ENCODE data around the gene FYB1. TPM values are rescaled to one million over a fixed set of nuclear protein-coding genes. Genes with fewer than 3 reads are reported as not detected.

The FYB1 gene
- total RNA-seq, 1 donor from 2014 or later = 45.0 TPM

DNA sequence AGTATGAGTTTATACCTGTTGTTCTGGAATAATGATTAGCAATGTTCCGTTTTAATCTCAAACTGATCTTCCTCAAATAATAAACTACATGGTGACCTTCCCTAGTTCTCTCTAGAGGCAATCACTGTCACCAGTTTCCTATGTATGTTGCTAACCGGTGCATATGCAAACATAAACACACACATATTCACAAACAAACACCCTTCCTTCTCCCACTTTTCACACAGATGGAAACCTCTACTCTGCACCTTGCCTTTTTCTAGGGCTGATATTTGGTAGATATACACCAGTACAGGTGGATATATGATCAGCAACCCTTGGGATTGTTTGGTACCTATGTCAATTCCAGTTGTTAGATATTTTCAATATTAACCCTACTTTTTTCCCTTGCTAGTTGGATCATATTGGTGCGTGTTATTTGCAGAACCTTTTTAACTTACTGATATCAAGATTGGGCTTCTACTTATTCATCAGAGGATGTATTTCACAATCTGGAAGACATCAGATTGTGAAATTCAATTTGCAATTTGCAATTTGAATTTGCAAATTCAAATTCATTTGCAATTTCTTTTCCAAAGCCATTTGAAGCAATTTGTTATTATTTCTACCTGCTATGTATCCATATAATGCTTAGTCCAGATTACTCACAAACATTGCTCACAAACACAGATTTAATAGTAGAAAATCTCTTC lies 12.6 kb downstream of the FYB1 start:
- no peaks in the 10 kb centered on the region for H3K27me3 ChIP-seq
- DNase-seq (no peak), ATAC-seq (no peak)
- intact Hi-C loops (cut with DNase I) = no loop called here
- no peaks in the 10 kb centered on the region for H3K9me3 ChIP-seq
- TF ChIP-seq CTCF (IDR thresholded peaks at IDR 0.05) = no peak
- no peak overlapping the region for H3K27ac ChIP-seq
- no peak overlapping the region for H3K4me3 ChIP-seq
- H3K36me3 ChIP-seq = no peaks in the 10 kb centered on the region
- H3K4me1 ChIP-seq = peaks cover 6% of the 10 kb centered on the region

DNA sequence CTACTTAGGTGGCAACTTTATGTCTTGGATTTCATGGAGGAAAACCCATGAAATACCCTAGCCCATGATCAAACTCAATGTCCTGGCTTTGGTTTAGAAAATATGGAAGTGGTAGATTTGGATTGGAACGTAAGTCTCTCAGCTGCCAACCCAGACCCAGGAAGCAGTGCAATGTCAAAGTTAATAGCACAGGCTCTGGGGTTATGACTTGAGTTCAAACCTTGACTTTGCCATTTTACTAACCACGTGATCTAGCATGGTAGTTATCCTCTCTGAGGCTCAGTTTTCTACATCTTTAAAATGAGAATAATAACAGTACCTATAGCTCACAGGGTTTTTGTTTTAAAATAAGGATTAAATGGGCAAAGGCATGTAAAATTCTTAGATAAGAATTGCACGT lies 13.8 kb downstream of the FYB1 start:
- H3K9me3 ChIP-seq = no peaks in the 10 kb centered on the region
- no peaks in the 10 kb centered on the region for H3K36me3 ChIP-seq
- H3K27me3 ChIP-seq = no peaks in the 10 kb centered on the region
- no peak overlapping the region for H3K27ac ChIP-seq
- H3K4me3 ChIP-seq = no peak overlapping the region
- peaks cover 6% of the 10 kb centered on the region for H3K4me1 ChIP-seq
- TF ChIP-seq CTCF (IDR thresholded peaks at IDR 0.05) = no peak
- ATAC-seq (no peak), DNase-seq (no peak)
- intact Hi-C loops (cut with DNase I) = no loop called here

DNA sequence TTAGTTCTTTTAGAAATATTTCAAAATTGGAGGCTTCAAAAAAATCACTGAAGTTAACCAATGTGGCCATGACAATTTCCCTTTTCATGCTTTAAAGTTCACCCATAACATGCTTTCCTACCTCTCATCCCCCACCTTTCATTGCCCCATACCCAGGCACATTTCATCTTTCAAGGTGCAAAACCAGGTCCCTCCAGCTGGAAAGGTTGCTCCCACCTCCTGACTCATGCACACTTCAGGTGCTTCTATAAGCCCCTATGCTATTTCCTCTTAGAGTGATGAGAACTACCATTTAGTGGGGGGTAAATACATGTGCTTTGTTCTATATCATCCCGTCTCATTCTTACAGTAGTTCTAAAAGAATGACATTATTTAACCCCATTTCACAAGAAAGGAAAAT lies 15.4 kb downstream of the FYB1 start:
- H3K4me3 ChIP-seq = no peak overlapping the region
- intact Hi-C loops (cut with DNase I) = no loop called here
- DNase-seq (no peak), ATAC-seq (no peak)
- no peak for TF ChIP-seq CTCF (IDR thresholded peaks at IDR 0.05)
- peaks cover 6% of the 10 kb centered on the region for H3K4me1 ChIP-seq
- no peaks in the 10 kb centered on the region for H3K27me3 ChIP-seq
- no peaks in the 10 kb centered on the region for H3K9me3 ChIP-seq
- H3K36me3 ChIP-seq = no peaks in the 10 kb centered on the region
- peak overlapping the region; percentile 51 for H3K27ac ChIP-seq

GRCh38 chr5:39203275-39203922 lies 16.0 kb downstream of the FYB1 start:
- Histone ChIP-seq H3K27me3 (no peaks in the 10 kb centered on the region), H3K4me3 (peak overlapping the region; percentile 32), H3K36me3 (no peaks in the 10 kb centered on the region), H3K4me1 (peaks cover 6% of the 10 kb centered on the region), H3K9me3 (no peaks in the 10 kb centered on the region), H3K27ac (peak overlapping the region; percentile 51)
- DNase-seq (no peak), ATAC-seq (no peak)
- no peak for TF ChIP-seq CTCF (IDR thresholded peaks at IDR 0.05)
- intact Hi-C loops (cut with DNase I) = no loop called here

GRCh38 chr5:39202597-39203274 lies 16.6 kb downstream of the FYB1 start:
- peak overlapping the region; percentile 32 for H3K4me3 ChIP-seq

More at GRCh38 chr5:39202597-39203274, 16.6 kb downstream of the FYB1 start:
- TF ChIP-seq CTCF (IDR thresholded peaks at IDR 0.05) = no peak
- intact Hi-C loops (cut with DNase I) = no loop called here
- Histone ChIP-seq H3K27ac (peak overlapping the region; percentile 51), H3K9me3 (no peaks in the 10 kb centered on the region), H3K36me3 (no peaks in the 10 kb centered on the region), H3K27me3 (no peaks in the 10 kb centered on the region), H3K4me1 (peaks cover 6% of the 10 kb centered on the region)
- no peak for DNase-seq
- peak; percentile 79 for ATAC-seq
